B cell (primary cell): Measurements from ENCODE around the gene SUMO2. TPM values are rescaled to one million over a fixed set of nuclear protein-coding genes. Genes with fewer than 3 reads are reported as not detected.

Experiments used
- ATAC-seq: fragments of 200-7000 bp; cut with Tn5 transposase; one replicate; pipeline ENCODE4 v1.10.0; 2021; ENCODE audit warnings: low read depth, mild to moderate bottlenecking, moderate number of reproducible peaks, moderate library complexity
- CTCF ChIA-PET: fragments of 350-600 bp; sonication (Branson Sonifier 250); formaldehyde crosslinking; loops from one replicate; lab custom pipeline; 2021; ENCODE audit warnings: antibody characterized with exemption, inconsistent platforms; lab: Charles Lee
- POLR2A ChIA-PET: fragments of 350-600 bp; sonication (Branson Sonifier 250); formaldehyde crosslinking; loops from one replicate; lab custom pipeline; 2021; ENCODE audit warnings: antibody characterized with exemption; lab: Charles Lee
- DNase-seq: peaks from one replicate; pipeline ENCODE4 v3.0.0; 2013
- H2AFZ ChIP-seq: 2 replicates; pipeline ENCODE4 v1.6.1; 2012; ENCODE audit warnings: mild to moderate bottlenecking, low read depth, low read length; ENCODE audit not compliant: insufficient read depth, poor library complexity, severe bottlenecking
- H3K27ac ChIP-seq, 2 donors: 1 replicate in 1 of 2; 2 replicates in 1 of 2; pipeline ENCODE4 v1.5.1; 2012 to 2013; ENCODE audit warnings: low read length in 2 of 2, mild to moderate bottlenecking in 2 of 2, moderate library complexity in 1 of 2
- H3K27me3 ChIP-seq, 4 experiments: fragments of 200-600 bp in 1 of 4; sonication (generic) in 1 of 4; replicated peaks in 1 of 4; 1 replicate in 2 of 4; 2 replicates in 2 of 4; pipeline versions ENCODE4 v1.6.1 to v1.7.0; 2013 to 2016; ENCODE audit warnings: low read length in 3 of 4, mild to moderate bottlenecking in 2 of 4, mixed read lengths in 1 of 4, moderate library complexity in 1 of 4; ENCODE audit not compliant: insufficient read depth in 4 of 4, control insufficient read depth in 3 of 4; ENCODE audit errors: control extremely low read depth in 1 of 4
- H3K36me3 ChIP-seq, 2 experiments: replicated peaks in 1 of 2; 1 replicate in 1 of 2; 2 replicates in 1 of 2; pipeline versions ENCODE4 v1.6.1 to v1.7.1; 2013; ENCODE audit warnings: low read length in 1 of 2; ENCODE audit not compliant: insufficient read depth in 2 of 2, control insufficient read depth in 1 of 2; ENCODE audit errors: control extremely low read depth in 1 of 2, extremely low read depth in 1 of 2
- H3K4me1 ChIP-seq, 2 donors: fragments of 200-600 bp in 1 of 2; sonication (generic) in 1 of 2; 1 replicate in 1 of 2; 2 replicates in 1 of 2; pipeline versions ENCODE4 v1.5.1 to v1.6.1; 2013 to 2017; ENCODE audit warnings: low read length in 2 of 2; ENCODE audit not compliant: control insufficient read depth in 2 of 2, insufficient read depth in 2 of 2
- H3K4me2 ChIP-seq: replicated peaks from 2 replicates; pipeline ENCODE3; 2012; ENCODE audit warnings: mild to moderate bottlenecking, low read depth, low read length; ENCODE audit not compliant: poor library complexity, severe bottlenecking
- H3K4me3 ChIP-seq, 5 experiments: fragments of 200-600 bp in 1 of 5; sonication (generic) in 1 of 5; 1 replicate in 3 of 5; 2 replicates in 2 of 5; pipeline versions ENCODE4 v1.5.1 to v1.7.0; 2011 to 2016; ENCODE audit warnings: low read length in 4 of 5, mild to moderate bottlenecking in 4 of 5, low read depth in 2 of 5, control low read depth in 1 of 5, moderate library complexity in 1 of 5; ENCODE audit not compliant: insufficient read depth in 1 of 5; ENCODE audit errors: control extremely low read depth in 1 of 5, extremely low read depth in 1 of 5
- H3K79me2 ChIP-seq: fragments of 200-600 bp; sonication (generic); one replicate; pipeline ENCODE4 v1.6.0; 2016; ENCODE audit warnings: low read length; ENCODE audit not compliant: control insufficient read depth, insufficient read depth
- H3K9ac ChIP-seq: fragments of 200-600 bp; sonication (generic); 2 replicates; pipeline ENCODE4 v1.6.1; 2017; ENCODE audit warnings: mild to moderate bottlenecking, low read length, moderate library complexity
- H3K9me3 ChIP-seq, 3 donors: one replicate each; pipeline versions ENCODE4 v1.6.1 to v1.7.1; 2013; ENCODE audit warnings: low read length in 2 of 3; ENCODE audit not compliant: control insufficient read depth in 2 of 3, insufficient read depth in 1 of 3; ENCODE audit errors: control extremely low read depth in 1 of 3
- H4K20me1 ChIP-seq: 2 replicates; pipeline ENCODE4 v1.6.0; 2012; ENCODE audit warnings: mild to moderate bottlenecking, low read length; ENCODE audit not compliant: insufficient read depth, control insufficient read depth, poor library complexity, severe bottlenecking
- H3K27ac Mint-ChIP-seq: one replicate; pipeline ENCODE4 v1.8.0; 2021; ENCODE audit warnings: mixed read lengths
- H3K27me3 Mint-ChIP-seq: one replicate; pipeline ENCODE4 v1.8.0; 2021; ENCODE audit warnings: mixed read lengths
- H3K4me1 Mint-ChIP-seq: one replicate; pipeline ENCODE4 v1.8.0; 2021; ENCODE audit warnings: mixed read lengths
- H3K4me3 Mint-ChIP-seq: one replicate; pipeline ENCODE4 v1.8.0; 2021; ENCODE audit warnings: mixed read lengths
- H3K9me3 Mint-ChIP-seq: one replicate; pipeline ENCODE4 v1.8.0; 2022; ENCODE audit warnings: mixed read lengths; ENCODE audit not compliant: insufficient read depth
- CTCF ChIP-seq: fragments of 200-600 bp; IDR thresholded peaks from one replicate; pipeline ENCODE4 v1.8.0; 2022; ENCODE audit warnings: antibody characterized with exemption, mild to moderate bottlenecking
- EZH2 ChIP-seq: IDR thresholded peaks from 2 replicates; pipeline ENCODE4 v1.6.1; 2012; ENCODE audit warnings: borderline replicate concordance, low read depth, mild to moderate bottlenecking, moderate library complexity, low read length; ENCODE audit not compliant: insufficient read depth, poor library complexity, severe bottlenecking
- WGBS: methylation state at CpG from one replicate; pipeline ENCODE4 v1.1.5; 2013; ENCODE audit warnings: missing lambda C conversion rate; ENCODE audit not compliant: insufficient coverage; 5-methylcytosine and 5-hydroxymethylcytosine counted together
- intact Hi-C: fragments of 100-400 bp; cut with micrococcal nuclease; formaldehyde crosslinking; loops from one replicate; pipeline ENCODE4 v1.10.0; 2022
- polyA plus RNA-seq: library from polyadenylated mRNA; depleted of rRNA; stranded (reverse); fragments of >200 nt; gene quantifications from 2 replicates; pipeline ENCODE4 v1.2.3, GENCODE V29; 2012
- total RNA-seq, 2 donors: library from RNA; stranded (reverse); fragments of 120-200 nt in 1 of 2; gene quantifications; 1 replicate in 1 of 2; 2 replicates in 1 of 2; pipeline versions ENCODE4 v1.2.3 to v1.2.4, GENCODE V29; 2013 to 2022

SUMO2 gene
- total and polyA plus RNA-seq, 2 donors (not counting 1 experiment from before 2014, with no cell fraction given): 35.1 to 229 TPM

- Mint-ChIP-seq H3K9me3 (no peaks in the 10 kb centered on the region), H3K4me3 (peak within 1 kb of the TSS; percentile 99), H3K27me3 (no peaks in the 10 kb centered on the region), H3K27ac (peak within 1 kb of the TSS; percentile 100), H3K4me1 (peaks cover 26% of the 10 kb centered on the region)
- peak within 1 kb of the TSS; percentile 67 to 98 (median 92) for H3K4me3 ChIP-seq
- H3K27me3 ChIP-seq: no peaks in the 10 kb centered on the region
- DNase-seq (peak; percentile 97), ATAC-seq (peak; percentile 90)
- whole genome bisulfite sequencing: under 1% methylated on average over 57 of the region's 57 CpGs
- POLR2A ChIA-PET: interaction anchor here (0.6 to 1.4 kb wide), 6 partner anchors 23 to 158 kb away, joined by 3 to 4 read pairs (median 3); partner anchors contain the start of genes ARMC7, ATP5PD, KCTD2 and MIF4GD
- H2AFZ ChIP-seq: peak within 1 kb of the TSS; percentile 99
- peak within 1 kb of the TSS; percentile 97 for H3K9ac ChIP-seq
- TF ChIP-seq EZH2: no peak
- no peak for TF ChIP-seq CTCF
- intact Hi-C loops: loop anchor here (1.0 to 10.0 kb wide), 5 partner anchors 22 to 200 kb away; partner anchors contain the start of genes ATP5PD, GRB2, JPT1 and KCTD2
- CTCF ChIA-PET: interaction anchor here (0.9 to 8.7 kb wide), 12 partner anchors 32 to 248 kb away, joined by 3 to 249 read pairs (median 3); partner anchors contain the start of genes ARMC7 and MIF4GD
- peaks cover 9 to 21% of the 10 kb centered on the region in 2 donors for H3K4me1 ChIP-seq
- peaks cover 41% of the 10 kb centered on the region for H3K79me2 ChIP-seq
- peaks cover 6% of the 10 kb centered on the region for H4K20me1 ChIP-seq
- peak within 1 kb of the TSS; percentile 83 to 85 for H3K27ac ChIP-seq
- H3K4me2 ChIP-seq: peak within 1 kb of the TSS; percentile 89
- H3K9me3 ChIP-seq: no peaks in the 10 kb centered on the region
- peaks cover 0 to 6% of the 10 kb centered on the region in 2 experiments for H3K36me3 ChIP-seq
These were observed 22.5 kb upstream of the SUMO2 start, which contains the start of gene NUP85 for GRCh38 chr17:75205037-75205792. TSS of gene NUP85 (plus strand) at chr17:75205679. CDS start at chr17:75205762, 83 bp downstream.
